GM18520 (cell line): Measurements from ENCODE around the gene MEIS2.
"Not testable (repeated sequence)": the region's sequence is repeated elsewhere in the genome, so short reads cannot be mapped to it uniquely, and the experiment has no call there.

ENCODE experiments used
- ATAC-seq: cut with Tn5 transposase; IDR thresholded peaks from one replicate; pipeline ENCODE4 v1.9.1; 2021; ENCODE audit not compliant: unreplicated experiment

The MEIS2 gene

GRCh38 chr15:37010595-37010994 lies 89.8 kb downstream of the MEIS2 start:
- ATAC-seq = no peak

DNA sequence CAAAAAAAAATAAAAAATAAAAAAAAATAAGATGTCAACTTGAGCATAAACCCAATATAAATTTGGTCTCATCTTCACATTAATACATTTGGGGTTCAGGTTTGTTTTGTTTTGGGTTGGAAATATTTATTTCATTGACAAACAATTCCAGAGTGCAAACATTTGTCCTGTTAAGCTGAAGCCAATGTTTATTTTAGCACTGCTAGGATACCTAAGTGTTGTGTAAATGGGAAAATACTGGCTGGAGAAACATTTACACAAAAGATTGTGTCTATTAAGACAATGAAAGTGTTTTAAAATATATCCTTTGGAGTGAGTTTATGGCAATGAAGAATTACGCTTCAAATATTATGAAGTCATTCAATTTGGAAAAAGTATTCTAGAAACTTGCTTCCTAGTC lies 91.1 kb downstream of the MEIS2 start:
- no peak for ATAC-seq

DNA sequence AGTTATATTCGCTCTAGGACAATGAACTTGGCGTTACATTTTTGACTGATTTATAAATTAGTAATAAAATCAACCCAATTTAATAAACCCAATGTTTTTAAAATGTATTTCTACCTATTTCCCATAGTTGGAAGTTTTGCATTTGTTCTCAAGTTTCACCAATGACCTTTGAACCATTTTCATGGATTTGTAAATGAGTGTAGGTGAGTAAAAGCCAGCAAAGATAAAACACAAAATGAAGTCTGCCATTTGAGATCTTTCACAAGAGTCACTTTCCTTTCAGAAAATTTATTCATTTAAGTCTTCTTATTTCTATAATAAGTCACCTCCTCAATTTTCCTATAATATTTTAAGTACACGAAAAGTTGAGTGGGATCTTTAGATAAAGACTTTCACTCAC lies 92.1 kb downstream of the MEIS2 start:
- no peak for ATAC-seq

GRCh38 chr15:37007301-37007700 lies 93.0 kb downstream of the MEIS2 start:
- no peak for ATAC-seq

- no peak for ATAC-seq
These were observed 95.2 kb downstream of the MEIS2 start for GRCh38 chr15:37004981-37005735.

DNA sequence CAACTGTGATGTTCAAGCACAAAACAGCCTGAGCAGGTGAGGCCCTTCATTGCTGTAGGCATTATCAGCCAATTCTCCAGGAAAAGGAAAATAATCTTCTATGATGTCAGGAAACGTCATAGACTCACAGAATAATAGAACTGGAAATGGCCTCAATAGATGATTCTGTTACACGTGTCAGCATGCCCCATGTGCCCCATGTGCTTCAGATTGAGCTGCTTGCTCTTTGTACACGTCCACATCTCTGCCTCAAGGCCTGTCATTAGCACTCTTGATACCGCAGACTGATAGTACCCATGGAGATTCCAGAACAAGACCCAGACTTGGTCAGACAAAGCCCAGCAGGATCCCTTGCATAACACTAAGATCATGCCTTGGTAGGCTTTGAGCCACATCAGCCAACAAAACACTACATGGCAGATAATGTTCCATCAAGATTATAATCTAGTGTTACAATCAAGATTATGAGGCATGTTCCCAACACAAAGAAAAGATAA lies 95.9 kb downstream of the MEIS2 start:
- no peak for ATAC-seq

DNA sequence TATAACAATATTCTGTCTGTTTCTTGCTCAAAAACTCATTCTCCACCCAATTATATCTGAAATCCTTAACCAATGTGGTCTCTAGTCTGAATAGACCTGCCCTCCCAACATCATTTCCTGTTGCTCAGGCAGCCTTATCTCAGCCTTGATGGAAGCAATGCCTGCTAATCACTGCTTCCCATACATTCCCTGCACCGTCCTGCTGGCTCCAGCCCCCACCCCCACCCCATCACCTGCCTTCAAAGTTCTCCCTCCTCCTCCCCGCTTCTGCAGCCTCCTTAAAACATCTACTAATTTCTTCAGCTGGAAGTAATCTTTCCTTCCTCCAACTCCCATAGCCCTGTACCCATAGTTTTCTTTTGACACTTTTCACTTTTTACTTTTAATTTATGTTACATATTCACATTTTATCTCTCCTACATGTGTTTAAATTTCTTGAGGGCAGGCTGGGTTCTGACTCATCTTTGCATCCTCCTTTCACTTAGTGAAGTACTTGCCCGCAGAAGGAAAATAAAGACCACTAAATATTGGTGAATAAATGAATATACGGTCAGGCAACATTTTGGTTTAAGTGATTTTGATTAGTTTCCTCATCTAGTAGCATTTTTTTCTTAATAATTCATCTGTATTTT lies 98.2 kb downstream of the MEIS2 start:
- no peak for ATAC-seq

GRCh38 chr15:37001417-37001816 lies 98.9 kb downstream of the MEIS2 start:
- no peak for ATAC-seq

DNA sequence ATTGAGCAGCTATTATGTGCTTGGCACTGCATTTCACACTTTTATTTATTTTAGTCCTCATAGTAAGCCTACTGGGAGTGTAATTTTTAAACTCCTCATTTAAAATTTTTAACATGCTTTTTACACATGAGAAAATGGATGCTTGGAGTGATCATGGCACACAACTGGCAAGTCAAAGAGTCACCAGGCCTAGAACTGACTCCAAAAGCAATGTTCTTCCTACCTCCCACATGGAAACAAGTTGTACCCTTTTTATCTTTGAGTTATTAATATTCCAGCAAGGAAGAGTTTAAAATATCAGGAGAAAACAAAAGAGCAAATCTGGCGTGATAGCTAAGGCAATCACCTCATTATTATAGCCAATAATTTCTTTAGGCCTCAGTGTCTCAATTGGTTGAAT lies 100.6 kb downstream of the MEIS2 start:
- ATAC-seq = no peak

DNA sequence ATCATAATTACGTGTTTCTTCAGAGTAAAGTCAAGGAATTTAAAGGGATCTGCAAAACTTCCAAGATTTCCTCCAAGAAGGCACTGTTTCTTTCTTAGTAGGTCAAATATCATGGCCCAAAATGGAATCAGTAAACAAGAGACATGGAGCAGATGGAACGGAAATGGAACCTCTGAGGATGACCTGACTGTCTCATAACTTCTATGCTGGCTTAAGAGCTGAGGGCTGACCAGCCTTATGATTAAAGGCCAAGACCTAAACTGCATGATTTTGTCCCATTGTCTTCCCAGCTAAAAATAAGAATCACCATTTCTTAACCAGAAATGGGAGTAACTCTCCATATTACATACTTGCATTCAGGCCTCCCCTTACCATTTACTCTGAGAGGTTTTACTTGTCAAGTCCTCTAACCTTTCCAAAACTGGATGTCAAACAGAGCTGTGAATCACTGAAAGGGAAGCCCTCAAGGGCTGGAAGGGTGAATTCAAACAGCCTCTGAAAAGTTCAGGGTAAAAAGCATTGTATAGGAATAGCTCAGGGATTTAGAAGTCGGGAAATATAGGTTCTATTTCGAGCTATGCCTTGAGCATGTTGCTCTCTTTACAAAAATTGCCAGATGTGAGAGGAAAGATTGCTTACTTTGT lies 103.7 kb downstream of the MEIS2 start:
- no peak for ATAC-seq

DNA sequence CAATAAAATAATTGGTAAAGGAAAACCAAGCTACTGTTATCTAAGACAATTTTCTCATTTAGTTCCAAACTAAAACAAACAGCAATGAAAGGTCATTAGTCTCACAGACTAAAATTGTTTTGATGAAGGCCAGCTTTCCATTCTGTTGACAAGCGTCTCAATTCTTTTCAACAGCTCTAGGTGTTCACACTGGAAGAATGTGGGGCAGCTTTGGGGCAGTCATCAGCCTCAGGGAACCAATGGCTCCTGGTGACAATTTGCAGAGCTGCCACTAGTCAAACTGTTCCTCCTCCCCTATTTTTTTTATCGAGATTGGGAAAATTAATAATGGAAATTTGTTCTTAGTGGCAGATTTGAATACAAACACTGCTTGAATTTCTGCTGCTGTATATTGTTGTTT lies 104.2 kb downstream of the MEIS2 start:
- no peak for ATAC-seq

DNA sequence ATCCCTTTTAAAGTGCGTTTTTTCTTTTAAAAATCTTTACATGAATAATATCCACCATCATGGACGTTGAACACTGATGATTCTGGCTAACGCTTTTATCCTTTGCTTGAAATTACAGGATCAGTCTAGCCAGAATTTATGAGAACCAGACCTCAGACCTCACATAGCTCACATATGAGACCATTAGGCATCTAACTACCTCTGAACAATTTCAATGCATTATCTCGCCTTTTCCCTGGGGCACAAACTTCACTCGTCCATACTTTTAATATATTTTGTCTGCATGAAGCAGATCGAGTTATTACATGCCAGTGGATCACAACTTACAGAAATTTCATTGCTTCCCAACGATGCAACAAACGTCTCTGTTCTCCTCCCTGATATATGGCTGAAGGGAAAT lies 105.6 kb downstream of the MEIS2 start:
- no peak for ATAC-seq

DNA sequence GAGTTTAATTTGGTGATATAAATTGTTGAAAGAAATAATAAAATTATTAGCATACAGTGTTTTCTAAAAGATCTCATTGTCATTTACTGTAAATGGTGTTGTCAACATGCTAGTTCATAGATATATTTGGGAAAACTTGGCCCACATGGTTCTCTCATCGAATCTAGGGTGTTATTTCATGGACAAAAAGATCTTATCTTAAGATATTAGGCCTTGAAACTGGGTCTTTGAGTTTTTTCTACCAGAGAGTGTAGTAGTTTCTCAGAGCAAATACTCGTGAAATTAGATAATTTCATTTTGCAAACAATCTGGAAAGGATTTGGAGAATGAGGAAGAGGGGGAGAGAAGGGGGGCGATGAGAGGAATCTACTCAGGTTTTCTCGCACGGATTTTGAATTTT lies 107.9 kb downstream of the MEIS2 start:
- ATAC-seq = no peak

DNA sequence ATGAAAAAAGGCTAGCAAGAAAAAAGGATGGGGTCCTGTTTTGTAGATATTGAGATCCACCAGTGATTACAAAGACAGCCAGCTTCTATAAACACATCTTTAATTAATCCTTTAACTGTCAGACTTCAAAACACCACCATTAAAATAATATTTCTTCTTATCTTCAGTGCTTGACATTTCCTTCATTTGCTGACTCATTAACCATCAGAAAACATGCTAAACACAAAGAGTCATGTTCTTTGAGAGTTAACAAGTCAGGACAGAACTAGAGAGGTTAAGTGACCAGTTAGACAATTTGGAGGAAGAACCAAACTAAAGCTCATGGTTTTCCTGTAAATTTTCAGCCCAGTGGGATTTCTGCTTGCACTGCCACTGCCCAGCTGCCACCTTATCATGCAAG lies 111.4 kb downstream of the MEIS2 start:
- no peak for ATAC-seq

DNA sequence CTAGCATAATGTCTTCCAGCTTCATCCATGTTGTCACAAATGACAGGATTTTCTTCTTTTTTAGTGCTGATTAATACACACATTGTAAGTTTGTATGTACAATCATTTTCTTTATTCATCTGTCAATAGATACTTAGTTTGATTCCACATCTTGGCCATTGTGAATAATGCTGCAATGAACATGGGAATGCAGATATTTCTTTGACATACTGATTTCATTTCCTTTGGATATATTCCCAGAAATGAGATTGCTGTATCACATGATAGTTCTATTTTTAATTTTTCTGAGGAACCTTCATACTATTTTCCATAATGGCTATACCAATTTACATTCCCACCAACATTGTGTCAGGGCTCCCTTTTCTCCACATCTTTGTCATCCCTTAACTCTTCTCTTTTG lies 117.9 kb downstream of the MEIS2 start:
- ATAC-seq = no peak

- not testable (repeated sequence) for ATAC-seq
These were observed 120.1 kb downstream of the MEIS2 start for GRCh38 chr15:36980281-36980680.

DNA sequence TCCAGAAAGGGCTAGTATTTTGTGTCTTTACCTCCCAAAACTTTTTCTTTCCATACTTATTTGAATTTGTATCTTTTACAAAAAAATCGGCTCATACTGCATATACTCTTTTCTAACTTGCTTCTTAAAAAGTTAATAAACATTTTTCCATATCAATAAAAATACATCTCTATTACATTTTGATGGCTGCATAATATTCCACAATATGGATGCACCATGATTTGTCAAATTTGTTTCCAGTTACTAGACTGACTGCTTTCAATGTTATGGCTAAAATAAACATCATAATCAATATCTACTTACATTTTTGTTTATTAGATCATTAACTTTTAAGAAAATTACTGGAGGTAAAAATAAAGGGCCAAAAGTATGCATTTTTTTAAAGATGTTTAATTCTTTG lies 121.7 kb downstream of the MEIS2 start:
- ATAC-seq = no peak

DNA sequence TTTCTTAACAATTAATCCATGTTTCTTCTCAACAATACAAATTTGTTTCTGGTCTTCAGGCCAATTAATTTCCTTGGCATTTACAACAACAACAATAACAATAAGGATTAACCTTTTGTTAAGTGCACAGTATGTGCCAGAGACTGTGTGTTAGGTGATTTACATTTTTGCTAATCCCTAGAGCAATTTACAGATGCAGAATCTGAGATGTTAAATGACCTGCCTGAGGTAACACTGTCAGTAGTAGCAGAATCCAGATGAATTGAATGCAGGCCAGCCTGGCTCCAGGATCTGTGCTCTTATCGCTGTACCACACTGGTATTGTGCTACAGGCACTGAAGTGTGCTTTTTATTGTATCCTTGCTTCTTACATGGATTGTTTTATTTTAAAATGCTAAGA lies 122.2 kb downstream of the MEIS2 start:
- no peak for ATAC-seq

DNA sequence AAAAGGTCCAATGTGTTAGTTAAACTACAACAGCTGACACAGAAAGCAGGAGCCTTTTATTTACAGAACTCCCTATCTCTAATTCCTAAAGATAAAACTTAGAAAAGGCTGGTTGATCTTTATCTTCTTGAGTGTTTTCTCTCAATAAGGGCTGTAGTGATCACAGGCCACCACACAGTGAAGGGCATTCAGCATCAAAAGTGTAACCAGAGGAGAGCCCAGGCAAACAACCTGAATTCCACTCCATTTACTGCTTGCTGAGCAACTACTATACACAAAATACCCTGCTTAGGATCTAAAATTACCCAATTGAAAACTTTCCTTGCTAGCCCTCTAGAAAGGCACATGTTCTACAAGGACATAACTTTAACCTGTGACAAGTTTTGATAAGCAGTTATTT lies 122.7 kb downstream of the MEIS2 start:
- ATAC-seq = no peak

DNA sequence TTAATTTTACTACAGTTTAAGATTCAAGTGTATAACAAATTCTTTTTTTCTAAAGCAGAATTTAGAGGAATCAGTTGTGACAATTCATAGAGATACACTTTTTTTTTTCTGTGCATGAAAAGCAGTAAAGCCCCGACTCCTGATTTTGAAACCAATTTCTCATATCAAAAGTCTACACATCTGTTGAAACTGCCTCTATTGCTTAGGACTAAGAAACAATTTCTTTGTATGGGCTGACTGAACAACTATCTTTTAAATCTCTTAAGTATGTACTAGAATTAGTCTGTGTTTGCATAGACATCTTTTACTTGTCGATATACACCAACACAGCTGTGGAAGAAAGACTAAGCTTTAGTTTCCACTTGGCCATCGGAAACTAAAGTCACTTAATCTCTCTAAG lies 127.6 kb downstream of the MEIS2 start:
- peak; percentile 54 for ATAC-seq

- ATAC-seq = no peak
These were observed 129.8 kb downstream of the MEIS2 start for GRCh38 chr15:36970522-36970921.

DNA sequence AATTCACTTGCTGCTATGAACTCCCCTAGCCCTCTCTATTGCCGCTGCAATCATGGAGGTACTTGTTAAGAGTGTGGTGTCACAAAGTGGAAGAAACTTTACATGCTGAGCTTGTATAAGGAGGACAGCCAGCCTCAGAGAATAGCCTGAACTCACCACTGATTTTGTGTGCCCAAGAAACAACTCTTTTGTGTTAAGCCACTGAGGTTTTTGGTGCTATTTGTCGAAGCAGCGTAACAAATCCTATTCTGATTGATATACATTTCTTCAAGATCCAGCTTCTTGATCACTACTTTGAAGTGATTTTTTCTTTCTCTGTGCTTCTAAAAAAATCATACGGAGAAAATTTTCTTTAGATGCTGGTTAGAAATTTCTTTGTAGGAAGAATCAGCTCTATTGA lies 132.4 kb downstream of the MEIS2 start:
- no peak for ATAC-seq
